Breast epithelium (tissue), 3 donors: ENCODE measurements around the gene IRF2.

ENCODE experiments used
- CTCF ChIP-seq, 3 donors: fragments of 450-650 bp; IDR thresholded peaks; one replicate each; pipeline ENCODE4 v1.5.1; 2016 to 2017; ENCODE audit warnings: antibody characterized with exemption in 3 of 3, mild to moderate bottlenecking in 3 of 3, moderate library complexity in 3 of 3
- POLR2A ChIP-seq: fragments of 450-650 bp; IDR thresholded peaks from one replicate; pipeline ENCODE4 v1.6.1; 2016; ENCODE audit warnings: antibody characterized with exemption, mild to moderate bottlenecking, moderate library complexity

- TF ChIP-seq CTCF (IDR thresholded peaks at IDR 0.05) (no peak), POLR2A (no peak)
Observed at GRCh38 chr4:184345573-184345922, 128.8 kb downstream of the IRF2 start.
